Dedifferentiated amniotic fluid mesenchymal stem cell (primary cell): ENCODE data around the gene PPIL1.

Experiments
- DNase-seq: peaks from one replicate; pipeline ENCODE4 v3.0.0-alpha.2; 2016; ENCODE audit errors: extremely low spot score

The PPIL1 gene

DNA sequence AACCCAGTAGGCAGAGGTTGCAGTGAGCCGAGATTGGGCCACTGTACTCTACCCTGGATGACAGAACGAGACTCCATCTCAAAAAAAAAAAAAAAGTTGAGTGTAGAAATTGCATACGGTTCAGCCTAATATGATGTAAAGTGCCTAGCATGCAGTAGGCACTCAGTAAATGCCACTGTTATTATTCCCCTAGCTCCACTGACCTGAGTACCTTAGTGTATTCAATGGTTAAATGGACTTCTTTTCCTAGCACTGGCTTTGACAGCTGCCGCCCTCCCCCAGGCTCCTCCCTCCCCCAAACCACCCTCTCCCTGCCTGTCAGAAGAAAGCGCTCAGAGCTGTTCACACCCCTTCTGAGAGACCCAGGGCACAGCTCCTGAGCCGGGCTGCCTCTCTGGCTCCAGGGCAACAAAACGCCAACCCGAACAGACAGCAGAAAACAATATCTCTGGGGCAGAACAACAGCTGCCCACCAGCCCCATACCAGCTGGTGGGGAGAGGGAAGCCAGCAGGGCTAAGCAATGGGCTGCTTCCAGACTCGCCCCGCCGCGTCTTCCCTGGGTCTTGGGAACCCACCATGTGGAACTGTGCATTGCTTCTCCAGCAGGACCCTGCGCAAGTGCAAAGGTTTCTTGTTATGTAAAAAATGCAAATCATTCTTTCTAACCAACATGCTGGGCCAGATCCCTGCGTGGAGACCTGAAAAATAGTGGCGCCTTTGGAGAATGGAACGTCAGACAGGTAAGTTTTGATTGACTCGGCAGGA is 39.8 kb downstream of the PPIL1 start:
- DNase-seq = no peak

- no peak for DNase-seq
Measured at GRCh38 chr6:36833182-36833789, 41.3 kb downstream of the PPIL1 start.

DNA sequence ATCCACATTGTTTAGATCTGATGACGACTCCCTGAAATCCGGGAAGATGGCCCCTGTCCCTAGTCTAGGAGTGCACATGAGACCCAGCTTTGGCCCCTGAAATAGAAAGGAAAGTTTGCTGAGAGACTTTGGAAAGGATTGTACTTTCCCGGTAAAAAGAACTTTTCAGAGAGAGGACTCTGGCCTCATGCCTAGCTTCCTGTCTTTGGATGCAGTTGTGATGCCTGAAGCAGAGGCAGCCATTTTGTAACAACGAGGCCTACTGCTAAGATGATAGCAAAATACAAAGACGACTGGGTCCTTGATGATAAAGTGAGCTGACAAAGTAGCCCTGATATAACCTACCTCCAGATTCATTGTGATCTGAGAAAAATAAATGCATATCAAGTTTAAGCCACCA is 42.3 kb downstream of the PPIL1 start:
- no peak for DNase-seq

GRCh38 chr6:36830577-36830976 is 44.0 kb downstream of the PPIL1 start:
- DNase-seq = no peak

- DNase-seq = no peak
Measured at GRCh38 chr6:36829919-36830544, 44.6 kb downstream of the PPIL1 start.

DNA sequence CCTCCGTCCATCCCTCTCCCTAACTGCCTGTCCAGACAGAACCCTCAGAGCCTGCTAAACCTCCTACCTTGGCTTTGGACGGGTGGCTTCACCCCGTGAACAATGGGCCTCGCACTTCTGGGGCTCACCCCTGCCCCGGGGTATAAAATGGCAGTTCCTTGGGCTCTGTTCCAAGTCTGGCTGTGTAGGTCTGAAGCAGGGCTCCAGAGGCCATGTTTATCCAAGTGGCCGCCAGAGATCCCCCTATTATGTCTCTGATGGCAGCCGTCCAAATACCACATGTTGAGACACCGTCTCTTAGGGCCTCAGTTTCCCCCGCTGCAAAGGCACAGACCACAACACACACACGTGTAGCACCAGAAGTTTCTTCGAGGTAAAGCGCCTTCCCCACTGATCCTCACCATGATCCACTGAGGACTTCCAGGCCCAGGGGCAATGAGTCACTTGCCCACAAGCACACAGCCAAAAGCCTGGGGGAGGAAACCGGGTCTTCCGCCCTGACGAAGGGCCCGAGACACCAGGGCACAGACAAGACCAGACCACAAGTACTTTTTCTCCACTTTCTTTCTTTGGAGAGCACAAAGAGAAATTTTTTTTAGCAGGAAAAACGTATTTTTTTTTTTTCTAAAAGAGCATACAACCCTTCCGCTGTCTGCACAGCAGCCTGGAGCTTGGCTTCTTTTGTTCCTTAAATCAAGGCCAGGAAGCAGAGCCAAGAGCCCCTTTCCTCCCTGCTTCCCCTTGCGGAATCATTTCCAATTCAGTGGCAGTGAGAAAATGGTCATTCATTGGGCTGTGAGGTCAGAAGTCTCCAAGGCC is 47.1 kb downstream of the PPIL1 start:
- DNase-seq = no peak

DNA sequence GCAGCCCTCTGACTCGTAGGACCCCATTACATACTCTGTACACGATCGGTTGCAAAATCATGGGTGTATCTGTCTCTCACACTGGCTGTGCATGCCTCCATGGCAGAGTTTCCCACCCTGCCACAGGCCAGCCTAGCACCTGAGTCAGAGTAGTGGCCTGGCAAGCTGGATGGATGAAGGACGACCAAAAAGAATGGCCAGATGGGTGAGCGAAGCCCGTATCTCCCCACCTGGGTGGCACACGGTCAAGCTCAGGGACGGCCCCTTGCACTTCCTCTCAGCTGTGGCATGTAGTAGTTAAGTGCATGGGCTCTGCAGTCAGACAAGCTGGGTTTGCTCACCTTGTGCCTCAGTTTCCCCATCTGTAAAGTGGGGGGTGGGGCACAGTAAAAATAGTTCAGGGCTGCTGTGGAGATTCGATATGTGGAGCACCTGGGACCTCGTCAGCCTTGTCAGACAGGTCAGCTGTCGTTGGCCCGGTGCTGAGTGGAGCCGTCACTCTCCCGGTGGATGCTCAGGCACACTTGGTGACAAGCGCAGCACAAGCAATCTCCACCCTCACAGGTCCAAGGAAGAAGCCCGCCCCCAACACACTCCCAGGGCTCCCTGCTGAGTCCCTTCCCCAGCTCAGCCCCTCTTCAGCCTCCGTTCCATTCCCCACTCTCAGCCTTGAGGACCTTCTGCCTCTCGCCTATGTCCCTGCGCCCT is 47.9 kb downstream of the PPIL1 start:
- DNase-seq = no peak

GRCh38 chr6:36825994-36826393 is 48.6 kb downstream of the PPIL1 start:
- DNase-seq = no peak

DNA sequence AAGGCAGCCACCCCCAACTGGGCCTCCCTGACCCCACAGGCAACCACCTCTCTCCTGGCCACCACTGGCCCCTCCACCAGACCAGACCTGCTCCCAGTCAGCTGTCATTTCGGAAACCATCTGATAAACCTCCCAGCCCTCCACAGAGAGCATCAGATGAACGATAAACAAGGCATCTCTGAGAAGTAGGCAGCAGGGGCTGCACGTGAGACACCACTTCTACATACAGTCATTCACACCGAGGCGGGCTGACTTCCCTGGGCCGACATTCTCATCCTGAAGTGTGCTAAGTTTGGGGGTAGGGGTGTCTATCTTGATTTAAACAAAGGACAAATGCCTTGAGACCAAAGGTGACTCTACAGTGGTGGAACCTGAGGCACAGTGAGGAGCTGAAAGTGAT is 49.2 kb downstream of the PPIL1 start:
- no peak for DNase-seq

DNA sequence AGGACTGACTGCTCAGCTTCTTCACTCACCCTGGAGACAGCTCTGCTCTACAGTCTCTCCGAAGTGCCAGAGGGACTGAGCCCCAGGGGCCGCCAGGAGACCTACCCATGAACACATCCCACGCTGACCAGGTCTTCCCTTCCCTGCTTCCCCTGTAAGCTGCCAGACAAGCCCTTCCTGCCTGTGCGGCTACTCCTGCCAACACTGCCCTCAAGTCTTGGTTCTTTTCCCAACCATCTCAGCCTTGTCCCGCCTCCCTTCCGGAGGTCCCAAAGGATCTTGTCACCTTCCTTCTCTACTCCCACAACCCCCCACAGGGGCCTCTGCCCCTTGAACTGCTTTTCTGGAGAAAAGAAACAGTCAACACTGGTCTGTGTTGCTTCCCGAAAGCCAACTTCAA is 50.4 kb downstream of the PPIL1 start:
- DNase-seq = no peak

DNA sequence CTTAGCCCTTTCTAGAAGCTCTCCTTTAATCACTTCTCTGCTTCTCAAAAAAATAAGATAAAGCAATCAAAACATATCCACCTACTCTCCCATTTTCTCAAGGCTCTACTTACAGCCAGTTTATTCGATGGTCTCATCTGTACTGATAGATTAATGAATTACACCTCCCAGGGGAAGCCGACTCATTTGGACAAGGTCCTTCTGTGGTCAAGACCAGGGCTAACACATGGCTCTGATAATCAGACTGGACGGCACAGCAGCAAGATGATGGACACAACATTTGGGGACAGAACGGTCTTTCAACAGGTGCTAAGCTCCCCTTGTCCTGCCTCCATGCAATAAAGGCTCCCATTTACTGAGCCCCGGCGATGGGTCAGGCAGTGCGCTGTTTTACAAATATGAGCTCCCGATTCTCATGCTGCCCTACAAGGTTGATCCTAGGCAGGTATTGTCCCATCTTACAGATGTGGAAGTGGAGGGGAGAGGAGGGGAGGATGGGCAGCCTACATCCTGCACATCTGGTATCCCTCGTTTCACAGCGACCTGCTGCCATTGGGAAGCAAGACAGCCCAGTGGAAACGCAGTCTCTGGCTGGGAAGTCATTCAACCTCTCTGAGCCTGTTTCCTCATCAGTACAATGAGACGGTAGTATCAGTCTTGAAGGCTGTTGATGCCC is 51.0 kb downstream of the PPIL1 start:
- DNase-seq = no peak

DNA sequence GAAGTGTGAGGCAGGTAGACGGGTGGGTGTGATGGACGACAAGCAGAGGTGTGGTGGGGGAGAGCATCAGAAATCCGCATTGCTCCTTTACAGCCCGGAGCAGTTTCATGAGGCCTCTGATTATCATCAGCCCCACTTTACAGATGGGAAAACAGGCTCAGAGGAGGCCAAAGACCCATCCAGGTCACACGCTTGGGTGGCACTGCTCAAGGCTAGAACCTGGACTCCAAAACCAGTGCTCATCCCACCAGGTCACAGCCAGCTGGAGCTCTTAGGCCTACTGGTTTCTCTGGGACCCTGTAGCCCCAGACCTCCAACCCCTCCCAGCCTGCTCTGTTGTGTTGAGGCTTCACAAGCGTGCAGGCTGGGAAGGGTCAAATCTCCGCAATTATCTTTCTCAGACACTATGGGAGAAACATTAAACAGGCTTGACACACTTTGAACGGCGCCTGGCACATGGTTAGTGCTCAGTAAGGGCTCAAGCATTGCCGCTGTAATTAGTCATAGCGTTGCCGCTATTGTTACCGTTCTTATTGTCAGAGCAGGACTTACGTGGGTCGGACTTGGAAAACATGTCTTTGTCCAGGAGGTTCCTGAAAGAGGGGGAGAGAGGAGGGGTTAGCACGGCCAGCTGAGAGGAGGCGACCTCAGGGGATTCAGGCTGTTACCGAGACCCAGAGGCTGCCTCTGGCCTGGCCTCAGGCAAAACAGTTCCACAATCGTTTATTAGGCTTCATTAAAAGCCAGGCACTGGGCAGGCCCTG is 51.9 kb downstream of the PPIL1 start:
- no peak for DNase-seq

- DNase-seq = no peak
Measured at GRCh38 chr6:36821581-36822335, 52.8 kb downstream of the PPIL1 start.

- no peak for DNase-seq
Measured at GRCh38 chr6:36820700-36821580, 53.7 kb downstream of the PPIL1 start.

GRCh38 chr6:36818756-36819155 is 55.8 kb downstream of the PPIL1 start:
- no peak for DNase-seq

DNA sequence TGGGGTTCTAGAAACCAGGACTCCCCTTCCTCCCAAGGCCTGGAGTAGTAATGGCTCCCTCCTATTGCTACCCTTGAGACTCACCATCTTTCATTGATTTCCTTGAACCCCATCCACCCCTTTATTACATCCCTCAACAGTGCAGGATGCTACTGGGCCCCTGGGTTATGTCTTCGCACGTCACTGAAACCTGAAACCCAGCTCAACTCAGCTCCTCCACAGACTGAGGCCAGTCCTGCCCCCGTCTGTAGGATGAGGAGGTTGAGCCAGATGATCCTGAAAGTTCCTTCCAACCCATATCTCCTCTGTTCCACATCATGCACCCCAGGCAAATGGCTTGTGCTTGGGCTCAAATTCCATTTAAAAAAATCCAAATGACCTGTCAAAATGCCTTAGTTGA is 56.8 kb downstream of the PPIL1 start:
- no peak for DNase-seq

GRCh38 chr6:36817176-36817817 is 57.3 kb downstream of the PPIL1 start:
- no peak for DNase-seq
